ENCODE data around the gene DNAH17.

The DNAH17 gene

DNA sequence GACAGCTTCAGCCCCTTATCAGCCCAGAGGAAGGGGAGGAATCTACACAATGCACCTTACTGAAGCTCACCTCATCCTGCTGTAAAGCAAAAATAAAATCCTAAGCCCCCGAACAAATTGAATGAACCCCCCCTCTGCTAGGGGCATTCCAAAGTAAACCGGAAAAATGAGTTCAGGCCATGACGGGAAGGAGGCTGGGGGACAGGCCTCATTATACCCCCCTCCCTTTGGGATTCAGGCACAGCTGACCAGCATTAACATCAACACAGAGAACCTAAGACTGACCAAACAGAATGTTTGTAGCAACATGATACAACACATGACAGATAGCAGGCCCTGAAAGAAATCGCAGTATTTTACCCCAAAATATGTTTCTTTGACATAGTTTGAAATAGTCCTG is 64.2 kb downstream of the DNAH17 start:
- Histone ChIP-seq H4K8ac (ENCODE audit: low read length) (no peak overlapping the region), H3K36me3 (ENCODE audit: control insufficient read depth in 1 of 2, insufficient read depth in 2 of 2, low read depth in 1 of 2, low read length in 2 of 2) (no peaks in the 10 kb centered on the region), H3K18ac (ENCODE audit: low read depth in 1 of 2, low read length in 2 of 2) (no peak overlapping the region), H2BK12ac (ENCODE audit: low read length in 2 of 2) (no peak overlapping the region), H2AFZ (ENCODE audit: low read depth, low read length) (no peak overlapping the region), H2AK5ac (ENCODE audit: low read length, severe bottlenecking) (no peak overlapping the region), H3K14ac (ENCODE audit: low read length in 2 of 2) (no peak overlapping the region), H4K91ac (ENCODE audit: low read length) (no peak overlapping the region), H3K9me3 (ENCODE audit: control insufficient read depth, low read length) (no peaks in the 10 kb centered on the region), H3K9ac (ENCODE audit: low read length) (no peak overlapping the region), H3K23ac (ENCODE audit: low read length in 2 of 2) (no peak overlapping the region), H3K4ac (ENCODE audit: low read depth in 1 of 2, low read length in 2 of 2) (no peak overlapping the region), H2BK15ac (ENCODE audit: low read depth, poor library complexity, severe bottlenecking) (no peak overlapping the region), H3K27me3 (ENCODE audit: control insufficient read depth in 1 of 2, insufficient read depth in 1 of 2, low read length in 2 of 2) (peaks cover 0 to 5% of the 10 kb centered on the region in 2 experiments), H3K4me3 (ENCODE audit: insufficient read depth in 1 of 2, low read depth in 1 of 2, low read length in 2 of 2) (no peak overlapping the region), H3K27ac (ENCODE audit: low read length, poor library complexity, severe bottlenecking) (no peak overlapping the region), H3K79me1 (replicated peaks; ENCODE audit: low read length, poor library complexity, severe bottlenecking) (no peaks in the 10 kb centered on the region), H2BK5ac (ENCODE audit: low read depth, low read length, poor library complexity, severe bottlenecking) (no peak overlapping the region), H3K4me2 (ENCODE audit: low read length, poor library complexity, severe bottlenecking) (no peak overlapping the region), H2BK120ac (ENCODE audit: low read depth, low read length) (no peak overlapping the region), H3K4me1 (ENCODE audit: control insufficient read depth, insufficient read depth, low read depth, low read length) (no peaks in the 10 kb centered on the region)
- 89% methylated on average over 3 of the region's 4 CpGs for WGBS
- no peak for DNase-seq

GRCh38 chr17:78510141-78511075 is 66.8 kb downstream of the DNAH17 start:
- Histone ChIP-seq H3K27me3 (ENCODE audit: control insufficient read depth in 1 of 2, insufficient read depth in 1 of 2, low read length in 2 of 2) (peaks cover 3 to 17% of the 10 kb centered on the region in 2 experiments), H3K23ac (ENCODE audit: low read length in 2 of 2) (no peak overlapping the region), H2BK5ac (ENCODE audit: low read depth, low read length, poor library complexity, severe bottlenecking) (no peak overlapping the region), H3K4me3 (ENCODE audit: insufficient read depth in 1 of 2, low read depth in 1 of 2, low read length in 2 of 2) (no peak overlapping the region), H3K9me3 (ENCODE audit: control insufficient read depth, low read length) (no peaks in the 10 kb centered on the region), H3K9ac (ENCODE audit: low read length) (no peak overlapping the region), H3K14ac (ENCODE audit: low read length in 2 of 2) (no peak overlapping the region), H3K36me3 (ENCODE audit: control insufficient read depth in 1 of 2, insufficient read depth in 2 of 2, low read depth in 1 of 2, low read length in 2 of 2) (no peaks in the 10 kb centered on the region), H2BK15ac (ENCODE audit: low read depth, poor library complexity, severe bottlenecking) (no peak overlapping the region), H3K4me1 (ENCODE audit: control insufficient read depth, insufficient read depth, low read depth, low read length) (no peaks in the 10 kb centered on the region), H4K91ac (ENCODE audit: low read length) (no peak overlapping the region), H2AFZ (ENCODE audit: low read depth, low read length) (no peak overlapping the region), H2BK12ac (ENCODE audit: low read length in 2 of 2) (no peak overlapping the region), H2AK5ac (ENCODE audit: low read length, severe bottlenecking) (no peak overlapping the region), H3K4me2 (ENCODE audit: low read length, poor library complexity, severe bottlenecking) (no peak overlapping the region), H4K8ac (ENCODE audit: low read length) (no peak overlapping the region), H3K27ac (ENCODE audit: low read length, poor library complexity, severe bottlenecking) (no peak overlapping the region), H3K79me1 (replicated peaks; ENCODE audit: low read length, poor library complexity, severe bottlenecking) (no peaks in the 10 kb centered on the region), H2BK120ac (ENCODE audit: low read depth, low read length) (no peak overlapping the region), H3K18ac (ENCODE audit: low read depth in 1 of 2, low read length in 2 of 2) (no peak overlapping the region), H3K4ac (ENCODE audit: low read depth in 1 of 2, low read length in 2 of 2) (no peak overlapping the region)
- peak; percentile 14 for DNase-seq
- WGBS: 87% methylated on average over 28 of the region's 28 CpGs

GRCh38 chr17:78507526-78507925 is 69.7 kb downstream of the DNAH17 start:
- Histone ChIP-seq H2BK5ac (ENCODE audit: low read depth, low read length, poor library complexity, severe bottlenecking) (no peak overlapping the region), H3K4me3 (ENCODE audit: insufficient read depth in 1 of 2, low read depth in 1 of 2, low read length in 2 of 2) (no peak overlapping the region), H3K4me1 (ENCODE audit: control insufficient read depth, insufficient read depth, low read depth, low read length) (peaks cover 3% of the 10 kb centered on the region), H2AK5ac (ENCODE audit: low read length, severe bottlenecking) (no peak overlapping the region), H3K36me3 (ENCODE audit: control insufficient read depth in 1 of 2, insufficient read depth in 2 of 2, low read depth in 1 of 2, low read length in 2 of 2) (no peaks in the 10 kb centered on the region), H2AFZ (ENCODE audit: low read depth, low read length) (no peak overlapping the region), H4K8ac (ENCODE audit: low read length) (no peak overlapping the region), H3K14ac (ENCODE audit: low read length in 2 of 2) (no peak overlapping the region), H3K79me1 (replicated peaks; ENCODE audit: low read length, poor library complexity, severe bottlenecking) (no peaks in the 10 kb centered on the region), H3K9ac (ENCODE audit: low read length) (no peak overlapping the region), H3K27me3 (ENCODE audit: control insufficient read depth in 1 of 2, insufficient read depth in 1 of 2, low read length in 2 of 2) (peaks cover 3 to 17% of the 10 kb centered on the region in 2 experiments), H3K18ac (ENCODE audit: low read depth in 1 of 2, low read length in 2 of 2) (no peak overlapping the region), H3K9me3 (ENCODE audit: control insufficient read depth, low read length) (no peaks in the 10 kb centered on the region), H2BK120ac (ENCODE audit: low read depth, low read length) (no peak overlapping the region), H3K4me2 (ENCODE audit: low read length, poor library complexity, severe bottlenecking) (no peak overlapping the region), H3K23ac (ENCODE audit: low read length in 2 of 2) (no peak overlapping the region), H2BK12ac (ENCODE audit: low read length in 2 of 2) (no peak overlapping the region), H3K4ac (ENCODE audit: low read depth in 1 of 2, low read length in 2 of 2) (no peak overlapping the region), H3K27ac (ENCODE audit: low read length, poor library complexity, severe bottlenecking) (no peak overlapping the region), H4K91ac (ENCODE audit: low read length) (no peak overlapping the region), H2BK15ac (ENCODE audit: low read depth, poor library complexity, severe bottlenecking) (no peak overlapping the region)
- WGBS: 96% methylated on average over 11 of the region's 11 CpGs
- no peak for DNase-seq

- H3K4ac ChIP-seq (ENCODE audit: low read depth in 1 of 2, low read length in 2 of 2): no peak overlapping the region
- no peak overlapping the region for H2BK5ac ChIP-seq (ENCODE audit: low read depth, low read length, poor library complexity, severe bottlenecking)
- H4K8ac ChIP-seq (ENCODE audit: low read length): no peak overlapping the region
- no peaks in the 10 kb centered on the region for H3K79me1 ChIP-seq (replicated peaks; ENCODE audit: low read length, poor library complexity, severe bottlenecking)
- no peak overlapping the region for H3K27ac ChIP-seq (ENCODE audit: low read length, poor library complexity, severe bottlenecking)
- H3K9me3 ChIP-seq (ENCODE audit: control insufficient read depth, low read length): no peaks in the 10 kb centered on the region
- H2BK15ac ChIP-seq (ENCODE audit: low read depth, poor library complexity, severe bottlenecking): no peak overlapping the region
- H3K14ac ChIP-seq (ENCODE audit: low read length in 2 of 2): no peak overlapping the region
- H4K91ac ChIP-seq (ENCODE audit: low read length): no peak overlapping the region
- H3K27me3 ChIP-seq (ENCODE audit: control insufficient read depth in 1 of 2, insufficient read depth in 1 of 2, low read length in 2 of 2): peaks cover 3 to 17% of the 10 kb centered on the region in 2 experiments
- no peak overlapping the region for H2AFZ ChIP-seq (ENCODE audit: low read depth, low read length)
- no peak for DNase-seq
- H3K9ac ChIP-seq (ENCODE audit: low read length): no peak overlapping the region
- H3K23ac ChIP-seq (ENCODE audit: low read length in 2 of 2): no peak overlapping the region
- H2AK5ac ChIP-seq (ENCODE audit: low read length, severe bottlenecking): no peak overlapping the region
- peaks cover 3% of the 10 kb centered on the region for H3K4me1 ChIP-seq (ENCODE audit: control insufficient read depth, insufficient read depth, low read depth, low read length)
- no peak overlapping the region for H2BK120ac ChIP-seq (ENCODE audit: low read depth, low read length)
- no peak overlapping the region for H3K4me3 ChIP-seq (ENCODE audit: insufficient read depth in 1 of 2, low read depth in 1 of 2, low read length in 2 of 2)
- H3K4me2 ChIP-seq (ENCODE audit: low read length, poor library complexity, severe bottlenecking): no peak overlapping the region
- H2BK12ac ChIP-seq (ENCODE audit: low read length in 2 of 2): no peak overlapping the region
- WGBS: 87% methylated on average over 20 of the region's 20 CpGs
- no peaks in the 10 kb centered on the region for H3K36me3 ChIP-seq (ENCODE audit: control insufficient read depth in 1 of 2, insufficient read depth in 2 of 2, low read depth in 1 of 2, low read length in 2 of 2)
- H3K18ac ChIP-seq (ENCODE audit: low read depth in 1 of 2, low read length in 2 of 2): no peak overlapping the region
These were observed 70.5 kb downstream of the DNAH17 start for GRCh38 chr17:78506454-78507309.
